ENCODE results near the gene SYT3.
"Not testable (repeated sequence)": the region's sequence is repeated elsewhere in the genome, so short reads cannot be mapped to it uniquely, and the experiment has no call there.

The SYT3 gene

DNA sequence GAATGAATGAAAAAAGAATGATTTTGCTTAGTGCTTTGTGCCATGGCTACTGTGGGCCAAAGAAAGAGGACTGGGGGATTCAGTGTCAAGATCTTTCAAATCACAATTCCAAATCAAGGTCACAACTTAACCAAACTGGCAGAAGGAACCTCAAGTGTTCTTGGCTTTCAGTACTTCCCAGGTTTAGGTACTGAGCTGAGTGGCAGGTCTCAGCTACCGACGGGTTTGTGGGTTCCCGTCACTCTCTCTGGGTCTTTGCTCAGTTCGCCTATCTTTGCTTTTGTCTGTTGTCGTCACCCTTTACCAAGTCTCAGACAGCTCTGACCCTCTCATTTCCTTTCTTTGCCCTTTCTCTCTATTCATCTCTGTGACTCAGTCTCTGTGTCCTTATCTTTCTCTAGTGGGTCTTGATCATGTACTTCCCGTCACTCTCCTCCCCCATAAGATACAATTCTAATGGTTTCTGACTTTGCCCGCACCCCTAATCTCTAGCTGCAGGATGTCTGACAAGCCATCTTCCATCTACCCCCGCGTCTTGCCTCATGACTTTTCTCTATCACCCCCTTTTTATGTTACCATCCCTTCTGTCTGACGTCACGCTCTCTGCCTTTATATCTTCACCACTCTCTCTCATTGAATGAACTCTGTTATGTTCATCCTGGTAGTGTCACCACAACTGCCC, 38.1 kb downstream of the SYT3 start:
- DNase-seq, result no peak

- no peak for DNase-seq
Observed at GRCh38 chr19:50599427-50599826, 40.3 kb downstream of the SYT3 start.

DNA sequence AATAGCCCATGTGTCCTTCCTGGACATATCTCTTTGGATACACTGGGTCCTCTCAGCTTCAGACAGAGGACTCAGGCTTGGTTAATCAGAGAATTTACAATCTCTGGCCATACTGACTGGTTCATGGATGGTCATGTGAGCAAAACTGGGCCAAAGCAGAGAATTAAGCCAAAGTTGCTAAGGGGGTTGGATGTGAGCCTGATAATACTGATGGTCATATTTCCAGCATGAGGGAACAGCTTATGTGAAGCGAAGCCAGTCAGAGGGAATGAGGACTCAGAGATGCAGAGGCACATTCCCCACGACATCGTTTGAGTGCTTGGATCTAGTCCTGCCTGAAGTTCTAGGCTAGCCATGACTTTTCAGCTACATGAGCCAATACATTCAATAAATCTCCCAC, 49.5 kb downstream of the SYT3 start:
- DNase-seq, result no peak

DNA sequence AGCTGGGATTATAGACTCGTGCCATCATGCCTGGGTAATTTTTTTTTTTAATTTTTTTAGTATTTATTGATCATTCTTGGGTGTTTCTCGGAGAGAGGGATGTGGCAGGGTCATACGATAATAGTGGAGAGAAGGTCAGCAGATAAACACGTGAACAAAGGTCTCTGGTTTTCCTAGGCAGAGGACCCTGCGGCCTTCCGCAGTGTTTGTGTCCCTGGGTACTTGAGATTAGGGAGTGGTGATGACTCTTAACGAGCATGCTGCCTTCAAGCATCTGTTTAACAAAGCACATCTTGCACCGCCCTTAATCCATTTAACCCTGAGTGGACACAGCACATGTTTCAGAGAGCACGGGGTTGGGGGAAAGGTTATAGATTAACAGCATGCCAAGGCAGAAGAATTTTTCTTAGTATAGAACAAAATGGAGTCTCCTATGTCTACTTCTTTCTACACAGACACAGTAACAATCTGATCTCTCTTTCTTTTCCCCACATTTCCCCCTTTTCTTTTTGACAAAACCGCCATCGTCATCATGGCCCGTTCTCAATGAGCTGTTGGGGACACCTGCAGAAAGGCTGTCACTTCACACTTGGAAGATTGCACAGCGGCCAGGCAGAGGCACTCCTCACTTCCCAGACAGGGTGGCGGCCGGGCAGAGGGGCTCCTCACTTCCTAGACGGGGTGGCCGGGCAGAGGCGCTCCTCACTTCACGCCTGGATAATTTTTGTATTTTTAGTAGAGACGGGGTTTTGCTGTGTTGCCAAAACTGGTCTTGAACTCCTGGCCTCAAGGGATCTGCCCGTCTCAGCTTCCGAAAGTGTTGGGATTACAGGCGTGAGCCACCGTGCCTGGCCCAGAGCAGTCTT, 57.7 kb downstream of the SYT3 start:
- not testable (repeated sequence) for DNase-seq

GRCh38 chr19:50580970-50581634, 58.6 kb downstream of the SYT3 start:
- DNase-seq, result no peak

DNA sequence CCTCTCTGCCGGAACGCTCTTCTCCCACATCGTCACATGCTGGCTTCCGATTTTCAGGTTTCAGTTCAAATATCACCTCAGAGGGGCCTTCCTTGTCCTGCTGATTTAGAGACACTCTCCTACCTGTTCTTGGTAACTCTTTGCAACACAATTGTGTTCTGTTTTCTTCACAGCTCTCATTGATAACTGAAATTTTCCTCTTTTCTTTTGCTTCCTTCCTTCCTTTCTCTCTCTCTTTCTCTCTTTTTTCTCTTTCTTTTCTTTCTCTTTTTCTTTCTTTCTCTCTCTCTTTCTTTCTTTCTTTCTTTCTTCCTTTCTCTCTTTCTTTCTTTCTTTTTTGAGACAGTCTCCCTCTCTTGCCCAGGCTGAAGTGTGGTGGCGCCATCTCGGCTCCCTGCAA, 59.4 kb downstream of the SYT3 start:
- no peak for DNase-seq

GRCh38 chr19:50576769-50577168, 62.9 kb downstream of the SYT3 start:
- DNase-seq, result not testable (repeated sequence)

GRCh38 chr19:50573741-50574461, 65.8 kb downstream of the SYT3 start:
- DNase-seq, result no peak
